Keratinocyte (primary cell): ENCODE results near the gene COPG1. TPM values are rescaled to one million over a fixed set of nuclear protein-coding genes. Genes with fewer than 3 reads are reported as not detected.

Experiments used
- DNase-seq: peaks from one replicate; pipeline ENCODE4 v3.0.0-alpha.2; 2011; ENCODE audit warnings: low read depth, missing footprints, low spot score
- FAIRE-seq: peaks from 2 replicates; lab custom pipeline; 2011; peaks lifted over from hg19 to GRCh38; lab: Jason Lieb, UNC
- H2AFZ ChIP-seq: 2 replicates; pipeline ENCODE4 v1.6.0; 2012; ENCODE audit warnings: low read length, control low read depth, inconsistent platforms; ENCODE audit not compliant: control insufficient read depth
- H3K27ac ChIP-seq: 2 replicates; pipeline ENCODE4 v1.5.1; 2011; ENCODE audit warnings: low read length; ENCODE audit not compliant: control insufficient read depth, insufficient read depth
- H3K27me3 ChIP-seq: 3 replicates; pipeline ENCODE4 v1.6.0; 2011; ENCODE audit warnings: low read length; ENCODE audit not compliant: control insufficient read depth, insufficient read depth; ENCODE audit errors: extremely low read depth
- H3K36me3 ChIP-seq, 2 experiments: 2 replicates in 1 of 2; 3 replicates in 1 of 2; pipeline ENCODE4 v1.5.1; 2011; ENCODE audit warnings: low read length in 2 of 2, mild to moderate bottlenecking in 1 of 2; ENCODE audit not compliant: control insufficient read depth in 2 of 2, insufficient read depth in 2 of 2; ENCODE audit errors: extremely low read depth in 1 of 2
- H3K4me1 ChIP-seq: 3 replicates; pipeline ENCODE4 v1.5.1; 2011; ENCODE audit warnings: low read length; ENCODE audit not compliant: control insufficient read depth, insufficient read depth; ENCODE audit errors: extremely low read depth
- H3K4me2 ChIP-seq: 3 replicates; pipeline ENCODE4 v1.6.0; 2011; ENCODE audit warnings: low read depth, low read length; ENCODE audit not compliant: control insufficient read depth, insufficient read depth; ENCODE audit errors: extremely low read depth
- H3K4me3 ChIP-seq, 3 experiments: fragments of 200-600 bp in 1 of 3; sonication (generic) in 1 of 3; 2 replicates in 2 of 3; 3 replicates in 1 of 3; pipeline ENCODE4 v1.5.1; 2011 to 2016; ENCODE audit warnings: low read length in 3 of 3, mild to moderate bottlenecking in 3 of 3, control low read depth in 2 of 3, inconsistent platforms in 1 of 3, low read depth in 1 of 3, mixed read lengths in 1 of 3, mixed run types in 1 of 3, moderate library complexity in 1 of 3; ENCODE audit not compliant: control insufficient read depth in 2 of 3, insufficient read depth in 2 of 3; ENCODE audit errors: extremely low read depth in 1 of 3
- H3K79me2 ChIP-seq: 2 replicates; pipeline ENCODE4 v1.6.0; 2012; ENCODE audit warnings: low read length; ENCODE audit not compliant: control insufficient read depth, insufficient read depth
- H3K9ac ChIP-seq: 3 replicates; pipeline ENCODE4 v1.6.0; 2011; ENCODE audit warnings: low read length; ENCODE audit not compliant: control insufficient read depth, insufficient read depth; ENCODE audit errors: extremely low read depth
- H3K9me1 ChIP-seq: 3 replicates; pipeline ENCODE4 v1.6.0; 2011; ENCODE audit warnings: low read length; ENCODE audit not compliant: control insufficient read depth, insufficient read depth; ENCODE audit errors: extremely low read depth
- H3K9me3 ChIP-seq: 2 replicates; pipeline ENCODE4 v1.5.1; 2012; ENCODE audit warnings: low read depth, low read length; ENCODE audit not compliant: control insufficient read depth
- H4K20me1 ChIP-seq: 3 replicates; pipeline ENCODE4 v1.6.0; 2011; ENCODE audit warnings: low read length; ENCODE audit not compliant: control insufficient read depth, insufficient read depth; ENCODE audit errors: extremely low read depth
- EZH2 ChIP-seq: IDR thresholded peaks from one replicate; pipeline ENCODE4 v1.6.1; 2012; ENCODE audit warnings: inconsistent platforms, mild to moderate bottlenecking, low read length, moderate library complexity
- dilution Hi-C: fragments of 300-500 bp; cut with MboI; formaldehyde crosslinking; loops from one replicate; pipeline ENCODE4 v1.7.0; 2020; ENCODE audit warnings: low sequenced_read_pairs; ENCODE audit not compliant: extremely low pct_ligation_motif_present
- polyA plus RNA-seq, 5 experiments: library from polyadenylated mRNA; depleted of rRNA in 3 of 5; stranded (reverse) in 3 of 5; stranded (forward) in 1 of 5; unstranded in 1 of 5; fragments of >200 nt; gene quantifications; 1 replicate in 1 of 5; 2 replicates in 3 of 5; 3 replicates in 1 of 5; pipeline versions ENCODE4 v1.2.1 to v1.2.3, GENCODE V29; 2011 to 2012; ENCODE audit warnings: missing spikeins in 2 of 5, low read depth in 1 of 5, low replicate concordance in 1 of 5
- TF ChIP-seq, protein P1 (sequence below), 3 experiments: IDR thresholded peaks in 1 of 3; conservative IDR thresholded peaks in 1 of 3; optimal IDR thresholded peaks in 1 of 3; 2 replicates in 2 of 3; 3 replicates in 1 of 3; pipeline versions ENCODE3 to v1.5.1; 2011; ENCODE audit warnings: low read length in 3 of 3, mild to moderate bottlenecking in 3 of 3, moderate library complexity in 2 of 3, control low read depth in 1 of 3, inconsistent platforms in 1 of 3; ENCODE audit not compliant: insufficient read depth in 2 of 3; ENCODE audit errors: extremely low read depth in 1 of 3

Gene COPG1
- polyA plus RNA-seq, 1 donor (not counting 4 experiments of a cell fraction or from before 2014, with no cell fraction given), result 65.5 TPM

DNA sequence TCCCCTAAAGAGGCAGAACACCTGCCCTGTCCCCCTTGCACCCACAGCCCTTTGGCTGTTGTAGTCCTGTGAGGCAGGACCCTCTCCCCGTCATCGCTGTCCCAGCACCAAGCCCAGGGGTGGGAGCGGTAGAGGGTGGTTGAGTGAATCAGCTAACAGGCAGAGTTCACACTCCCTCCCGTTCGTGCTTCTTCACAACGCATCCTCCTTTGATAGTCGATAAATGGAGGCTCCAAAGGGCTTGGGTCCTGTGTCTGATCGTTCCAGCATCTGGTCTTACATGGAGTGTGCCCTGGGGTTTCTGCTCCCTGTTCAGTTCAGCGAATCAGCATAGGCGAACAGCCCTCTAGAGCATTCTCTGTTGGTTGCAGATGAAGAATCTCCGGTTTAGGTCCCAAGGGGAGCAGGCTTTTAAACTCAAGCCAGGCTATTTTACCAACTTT is 28.4 kb downstream of the COPG1 start:
- Histone ChIP-seq H2AFZ (no peak overlapping the region), H3K36me3 (peaks cover 17 to 21% of the 10 kb centered on the region in 2 experiments)

DNA sequence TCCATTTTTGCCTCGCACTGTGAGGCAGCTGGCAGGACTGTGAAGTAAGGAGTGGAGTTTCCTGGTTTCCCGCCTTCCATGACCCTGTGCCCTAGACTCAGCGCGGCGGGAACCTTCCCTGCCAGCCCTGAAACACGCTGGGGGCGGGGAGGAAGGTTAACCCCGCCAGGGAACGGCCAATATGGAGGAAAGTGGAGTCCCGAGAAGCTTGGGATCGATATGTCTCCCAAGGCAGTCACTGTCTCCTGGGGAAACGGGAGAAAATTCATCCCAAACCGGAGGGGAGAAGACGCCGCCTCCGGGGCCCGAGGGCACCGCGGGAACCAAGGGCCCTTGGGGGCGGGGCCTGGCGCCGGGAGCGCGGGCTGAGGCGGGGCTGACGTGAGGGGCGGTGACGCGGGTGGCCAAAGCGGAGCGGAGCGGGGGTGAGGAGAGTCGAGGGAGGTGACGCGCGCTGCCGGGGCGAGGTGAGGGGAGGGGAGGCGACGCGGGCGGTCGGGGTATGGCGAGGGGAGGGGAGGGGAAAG is 29.1 kb downstream of the COPG1 start, which contains the start of gene HMCES:
Gene HMCES, plus strand, starts transcription at position 432 of the 527 bp plus-strand sequence. CDS start 863 bp downstream, outside the sequence.
- Histone ChIP-seq H3K9ac (peak within 1 kb of the TSS; percentile 85), H3K4me2 (peak within 1 kb of the TSS; percentile 83), H3K4me1 (peaks cover 24% of the 10 kb centered on the region), H3K36me3 (peaks cover 16 to 21% of the 10 kb centered on the region in 2 experiments), H3K4me3 (peak within 1 kb of the TSS; percentile 67 to 85 (median 83)), H3K9me3 (no peaks in the 10 kb centered on the region), H3K27ac (peak within 1 kb of the TSS; percentile 77), H3K27me3 (no peaks in the 10 kb centered on the region), H3K79me2 (peaks cover 16% of the 10 kb centered on the region), H4K20me1 (no peaks in the 10 kb centered on the region), H3K9me1 (no peaks in the 10 kb centered on the region), H2AFZ (peak within 1 kb of the TSS; percentile 82)
- no peak for DNase-seq
- no peak for FAIRE-seq
- dilution Hi-C loops, result no loop called here
- TF ChIP-seq, protein P1, sequence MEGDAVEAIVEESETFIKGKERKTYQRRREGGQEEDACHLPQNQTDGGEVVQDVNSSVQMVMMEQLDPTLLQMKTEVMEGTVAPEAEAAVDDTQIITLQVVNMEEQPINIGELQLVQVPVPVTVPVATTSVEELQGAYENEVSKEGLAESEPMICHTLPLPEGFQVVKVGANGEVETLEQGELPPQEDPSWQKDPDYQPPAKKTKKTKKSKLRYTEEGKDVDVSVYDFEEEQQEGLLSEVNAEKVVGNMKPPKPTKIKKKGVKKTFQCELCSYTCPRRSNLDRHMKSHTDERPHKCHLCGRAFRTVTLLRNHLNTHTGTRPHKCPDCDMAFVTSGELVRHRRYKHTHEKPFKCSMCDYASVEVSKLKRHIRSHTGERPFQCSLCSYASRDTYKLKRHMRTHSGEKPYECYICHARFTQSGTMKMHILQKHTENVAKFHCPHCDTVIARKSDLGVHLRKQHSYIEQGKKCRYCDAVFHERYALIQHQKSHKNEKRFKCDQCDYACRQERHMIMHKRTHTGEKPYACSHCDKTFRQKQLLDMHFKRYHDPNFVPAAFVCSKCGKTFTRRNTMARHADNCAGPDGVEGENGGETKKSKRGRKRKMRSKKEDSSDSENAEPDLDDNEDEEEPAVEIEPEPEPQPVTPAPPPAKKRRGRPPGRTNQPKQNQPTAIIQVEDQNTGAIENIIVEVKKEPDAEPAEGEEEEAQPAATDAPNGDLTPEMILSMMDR (optimal IDR thresholded peaks at IDR 0.05 in 1 of 3, IDR thresholded peaks at IDR 0.05 in 1 of 3, conservative IDR thresholded peaks at IDR 0.05 in 1 of 3; ENCODE audit: extremely low read depth in 1 of 3, insufficient read depth in 2 of 3, low read length in 3 of 3), result no peak
- TF ChIP-seq EZH2, result no peak

More for the DNA sequence above, 28.4 kb downstream of the COPG1 start:
- H4K20me1 ChIP-seq, result no peaks in the 10 kb centered on the region
- peak overlapping the region in 1 of 3 experiments; percentile 83 for H3K4me3 ChIP-seq
- peaks cover 20% of the 10 kb centered on the region for H3K4me1 ChIP-seq
- no peak for TF ChIP-seq EZH2
- TF ChIP-seq, protein P1 (optimal IDR thresholded peaks at IDR 0.05 in 1 of 3, IDR thresholded peaks at IDR 0.05 in 1 of 3, conservative IDR thresholded peaks at IDR 0.05 in 1 of 3; ENCODE audit: extremely low read depth in 1 of 3, insufficient read depth in 2 of 3, low read length in 3 of 3), result no peak
- peaks cover 10% of the 10 kb centered on the region for H3K79me2 ChIP-seq
- H3K9me3 ChIP-seq, result no peaks in the 10 kb centered on the region
- no peaks in the 10 kb centered on the region for H3K9me1 ChIP-seq
- dilution Hi-C loops, result no loop called here
- no peaks in the 10 kb centered on the region for H3K27me3 ChIP-seq
- peak overlapping the region; percentile 75 for H3K4me2 ChIP-seq
- peak overlapping the region; percentile 77 for H3K27ac ChIP-seq
- no peak for DNase-seq
- peak; percentile 13 for FAIRE-seq
- peak overlapping the region; percentile 85 for H3K9ac ChIP-seq
